Esophagus muscularis mucosa (tissue), 4 donors: ENCODE results near the gene L1CAM. TPM values are rescaled to one million over a fixed set of nuclear protein-coding genes. Genes with fewer than 3 reads are reported as not detected.

ENCODE experiments used
- DNase-seq: peaks from one replicate; pipeline ENCODE4 v3.0.0-alpha.2; 2017; ENCODE audit errors: extremely low spot score
- H3K27ac ChIP-seq, 4 donors: fragments of 200-600 bp; sonication (generic); replicated peaks in 1 of 4; 1 replicate in 3 of 4; 2 replicates in 1 of 4; pipeline ENCODE4 v1.5.1; 2016 to 2019; ENCODE audit warnings: mild to moderate bottlenecking in 1 of 4
- H3K27me3 ChIP-seq, 4 donors: fragments of 200-600 bp; sonication (generic); one replicate each; pipeline versions ENCODE4 v1.5.1 to v1.6.0; 2016 to 2019
- H3K36me3 ChIP-seq, 4 donors: fragments of 200-600 bp; sonication (generic); one replicate each; pipeline ENCODE4 v1.5.1; 2016 to 2019
- H3K4me1 ChIP-seq, 4 donors: fragments of 200-600 bp; sonication (generic); one replicate each; pipeline ENCODE4 v1.5.1; 2016 to 2019
- H3K4me3 ChIP-seq, 4 donors: fragments of 200-600 bp; sonication (generic); 1 replicate in 2 of 4; 2 replicates in 2 of 4; pipeline ENCODE4 v1.5.1; 2016 to 2019; ENCODE audit warnings: mild to moderate bottlenecking in 4 of 4, moderate library complexity in 1 of 4
- H3K9me3 ChIP-seq, 4 donors: fragments of 200-600 bp; sonication (generic); 1 replicate in 3 of 4; 2 replicates in 1 of 4; pipeline ENCODE4 v1.5.1; 2016 to 2019
- EP300 ChIP-seq: sonication (generic); formaldehyde crosslinking; IDR thresholded peaks from one replicate; pipeline ENCODE4 v1.6.1; 2017; ENCODE audit warnings: antibody characterized with exemption
- POLR2A ChIP-seq: fragments of 450-650 bp; IDR thresholded peaks from one replicate; pipeline ENCODE4 v1.6.1; 2017; ENCODE audit warnings: antibody characterized with exemption, moderate library complexity, mild to moderate bottlenecking, low read depth
- POLR2AphosphoS5 ChIP-seq, 2 donors: sonication (generic); formaldehyde crosslinking; IDR thresholded peaks; one replicate each; pipeline ENCODE4 v1.6.1; 2017; ENCODE audit warnings: antibody characterized with exemption in 2 of 2
- WGBS: methylation state at CpG from one replicate; pipeline ENCODE4 v1.1.5; 2018; 5-methylcytosine and 5-hydroxymethylcytosine counted together
- intact Hi-C: fragments of 100-400 bp; cut with DNase I; formaldehyde crosslinking; loops from one replicate; pipeline ENCODE4 v1.15.1; 2023
- total RNA-seq, 4 donors: library from RNA; depleted of rRNA; stranded (reverse); fragments of >200 nt; gene quantifications; one replicate each; pipeline versions ENCODE4 v1.1.0 to v1.2.1, GENCODE V29; 2016
- TF ChIP-seq, protein P1 (sequence below), 3 experiments: fragments of 200-600 bp in 2 of 3; fragments of 450-650 bp in 1 of 3; sonication (generic) in 2 of 3; IDR thresholded peaks; one replicate each; pipeline ENCODE4 v1.5.1; 2017 to 2019; ENCODE audit warnings: antibody characterized with exemption in 3 of 3, mild to moderate bottlenecking in 2 of 3, moderate library complexity in 1 of 3

The L1CAM gene
- total RNA-seq, 4 donors from 2014 or later, result 22.4 to 47.9 (median 30.0) TPM

GRCh38 chrX:153828723-153829548 lies 57.0 kb downstream of the L1CAM start:
- Histone ChIP-seq H3K4me1 (peaks cover 10 to 33% (median 25%) of the 10 kb centered on the region in 4 donors), H3K27ac (peak overlapping the region; percentile 68 to 75 (median 74)), H3K27me3 (peaks cover 0 to 5% (median 0%) of the 10 kb centered on the region in 4 donors), H3K36me3 (no peaks in the 10 kb centered on the region), H3K4me3 (peak overlapping the region; percentile 55 to 67 (median 60)), H3K9me3 (no peaks in the 10 kb centered on the region)
- 24% methylated on average over 23 of the region's 50 CpGs for WGBS
- no peak for DNase-seq
- TF ChIP-seq EP300 (no peak), POLR2AphosphoS5 (IDR thresholded peaks at IDR 0.05) (no peak), POLR2A (no peak)
- TF ChIP-seq, protein P1, sequence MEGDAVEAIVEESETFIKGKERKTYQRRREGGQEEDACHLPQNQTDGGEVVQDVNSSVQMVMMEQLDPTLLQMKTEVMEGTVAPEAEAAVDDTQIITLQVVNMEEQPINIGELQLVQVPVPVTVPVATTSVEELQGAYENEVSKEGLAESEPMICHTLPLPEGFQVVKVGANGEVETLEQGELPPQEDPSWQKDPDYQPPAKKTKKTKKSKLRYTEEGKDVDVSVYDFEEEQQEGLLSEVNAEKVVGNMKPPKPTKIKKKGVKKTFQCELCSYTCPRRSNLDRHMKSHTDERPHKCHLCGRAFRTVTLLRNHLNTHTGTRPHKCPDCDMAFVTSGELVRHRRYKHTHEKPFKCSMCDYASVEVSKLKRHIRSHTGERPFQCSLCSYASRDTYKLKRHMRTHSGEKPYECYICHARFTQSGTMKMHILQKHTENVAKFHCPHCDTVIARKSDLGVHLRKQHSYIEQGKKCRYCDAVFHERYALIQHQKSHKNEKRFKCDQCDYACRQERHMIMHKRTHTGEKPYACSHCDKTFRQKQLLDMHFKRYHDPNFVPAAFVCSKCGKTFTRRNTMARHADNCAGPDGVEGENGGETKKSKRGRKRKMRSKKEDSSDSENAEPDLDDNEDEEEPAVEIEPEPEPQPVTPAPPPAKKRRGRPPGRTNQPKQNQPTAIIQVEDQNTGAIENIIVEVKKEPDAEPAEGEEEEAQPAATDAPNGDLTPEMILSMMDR (IDR thresholded peaks at IDR 0.05), result no peak
- intact Hi-C loops, result no loop called here

- TF ChIP-seq EP300 (no peak), POLR2AphosphoS5 (IDR thresholded peaks at IDR 0.05) (no peak), POLR2A (no peak)
- TF ChIP-seq, protein P1 (IDR thresholded peaks at IDR 0.05), result no peak
- Histone ChIP-seq H3K4me1 (peaks cover 10 to 33% (median 25%) of the 10 kb centered on the region in 4 donors), H3K27me3 (peaks cover 0 to 5% (median 0%) of the 10 kb centered on the region in 4 donors), H3K9me3 (no peaks in the 10 kb centered on the region), H3K36me3 (no peaks in the 10 kb centered on the region), H3K4me3 (peak overlapping the region; percentile 55 to 67 (median 60)), H3K27ac (peak overlapping the region; percentile 68 to 75 (median 74))
- no peak for DNase-seq
- WGBS, result 19% methylated on average over 7 of the region's 17 CpGs
- intact Hi-C loops, result no loop called here
These were observed 57.7 kb downstream of the L1CAM start for GRCh38 chrX:153828308-153828707.

DNA sequence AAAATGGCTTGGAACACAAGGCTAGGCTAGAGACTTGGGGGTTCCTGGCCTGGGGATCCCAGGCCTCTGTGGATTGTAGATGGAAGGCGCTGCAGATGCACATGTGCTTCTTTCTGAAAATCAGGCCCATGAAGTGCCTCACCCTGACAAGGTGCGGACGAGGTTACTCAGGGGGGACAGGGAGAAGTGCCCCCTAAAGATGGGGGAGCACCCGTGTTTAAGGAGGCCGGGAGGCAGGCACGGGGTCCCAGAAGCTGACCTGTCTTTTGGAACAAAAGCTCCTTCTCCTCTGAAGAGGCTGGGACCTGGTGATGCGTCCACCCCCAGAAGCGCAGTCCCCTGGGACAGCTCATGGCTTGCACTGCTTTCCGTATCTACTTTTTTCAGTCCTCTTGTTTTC lies 58.1 kb downstream of the L1CAM start:
- H3K4me1 ChIP-seq, result peaks cover 10 to 33% (median 25%) of the 10 kb centered on the region in 4 donors
- intact Hi-C loops, result no loop called here
- no peaks in the 10 kb centered on the region for H3K9me3 ChIP-seq
- 59% methylated on average over 8 of the region's 9 CpGs for WGBS
- H3K36me3 ChIP-seq, result no peaks in the 10 kb centered on the region
- H3K27me3 ChIP-seq, result peaks cover 0 to 5% (median 0%) of the 10 kb centered on the region in 4 donors
- H3K27ac ChIP-seq, result peak overlapping the region; percentile 68 to 75 (median 74)
- DNase-seq, result no peak
- H3K4me3 ChIP-seq, result peak overlapping the region in 2 of 4 donors; percentile 59 to 67
- TF ChIP-seq POLR2AphosphoS5 (IDR thresholded peaks at IDR 0.05) (no peak), EP300 (no peak), POLR2A (no peak)
- TF ChIP-seq, protein P1 (IDR thresholded peaks at IDR 0.05), result no peak

DNA sequence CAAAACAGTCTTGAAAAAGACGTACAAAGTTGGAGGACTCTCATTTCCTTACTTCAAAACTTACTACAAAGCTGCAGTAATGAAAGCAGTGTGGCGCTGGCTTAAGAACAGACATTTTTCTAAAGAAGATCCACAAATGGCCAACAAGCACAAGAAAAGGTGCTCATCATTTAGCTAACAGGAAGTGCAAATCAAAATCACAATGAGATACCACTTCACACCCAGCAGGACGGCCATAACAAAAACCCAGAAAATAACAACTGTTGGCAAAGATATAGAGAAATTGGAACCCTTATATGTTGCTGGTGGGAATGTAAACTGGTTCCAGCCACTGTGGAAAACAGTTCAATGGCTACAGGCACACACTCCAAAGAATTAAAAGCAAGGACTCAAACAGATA lies 59.0 kb downstream of the L1CAM start:
- 67% methylated on average over 3 of the region's 3 CpGs for WGBS
- H3K4me1 ChIP-seq, result peaks cover 10 to 33% (median 25%) of the 10 kb centered on the region in 4 donors
- DNase-seq, result no peak
- TF ChIP-seq POLR2A, result no peak
- TF ChIP-seq EP300, result no peak
- no peak for TF ChIP-seq POLR2AphosphoS5 (IDR thresholded peaks at IDR 0.05)
- TF ChIP-seq, protein P1 (IDR thresholded peaks at IDR 0.05), result no peak
- intact Hi-C loops, result no loop called here
- peaks cover 0 to 5% (median 0%) of the 10 kb centered on the region in 4 donors for H3K27me3 ChIP-seq
- no peaks in the 10 kb centered on the region for H3K9me3 ChIP-seq
- no peaks in the 10 kb centered on the region for H3K36me3 ChIP-seq
- H3K27ac ChIP-seq, result no peak overlapping the region
- H3K4me3 ChIP-seq, result no peak overlapping the region
